ENCODE data around the gene CP. TPM values are rescaled to one million over a fixed set of nuclear protein-coding genes. Genes with fewer than 3 reads are reported as not detected.

CP gene
- total RNA-seq: 17.2 and 63.3 TPM in 2 replicates

DNA sequence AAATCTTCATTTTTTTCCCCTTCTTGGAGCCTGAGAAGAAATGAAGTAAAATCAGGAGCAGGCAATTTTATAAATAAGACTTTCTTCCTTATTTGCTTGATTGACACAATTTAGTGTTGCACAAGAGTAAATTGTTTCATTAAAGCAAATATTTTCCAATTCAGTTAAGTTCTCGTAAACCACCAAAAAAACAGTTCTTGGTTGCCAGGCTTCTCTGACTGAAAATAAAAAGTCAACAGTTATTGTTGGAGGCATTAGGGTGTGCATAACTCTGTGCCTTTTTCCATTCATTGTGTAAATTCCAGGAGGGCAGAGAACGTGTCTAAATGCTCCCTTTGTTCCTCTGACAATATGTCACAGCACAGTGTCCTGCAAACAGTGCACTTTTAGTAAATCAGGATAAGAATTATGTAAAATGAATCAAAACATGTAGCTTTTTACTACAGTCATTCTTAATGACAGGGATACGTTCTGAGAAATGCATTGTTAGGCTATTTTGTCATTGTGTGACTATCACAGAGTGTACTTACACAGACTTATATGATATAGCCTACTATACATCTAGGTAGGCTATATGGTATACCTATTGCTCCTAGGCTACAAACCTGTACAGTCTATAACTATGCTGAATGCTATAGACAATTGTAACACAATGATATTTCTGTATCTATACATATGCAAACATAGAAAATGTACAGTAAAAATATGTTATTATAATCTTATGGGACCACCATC lies at the start of gene CP:
CP (minus strand) TSS at position 47 of the 735 bp plus-strand sequence; CDS start at position 10, 37 bp downstream.

DNA sequence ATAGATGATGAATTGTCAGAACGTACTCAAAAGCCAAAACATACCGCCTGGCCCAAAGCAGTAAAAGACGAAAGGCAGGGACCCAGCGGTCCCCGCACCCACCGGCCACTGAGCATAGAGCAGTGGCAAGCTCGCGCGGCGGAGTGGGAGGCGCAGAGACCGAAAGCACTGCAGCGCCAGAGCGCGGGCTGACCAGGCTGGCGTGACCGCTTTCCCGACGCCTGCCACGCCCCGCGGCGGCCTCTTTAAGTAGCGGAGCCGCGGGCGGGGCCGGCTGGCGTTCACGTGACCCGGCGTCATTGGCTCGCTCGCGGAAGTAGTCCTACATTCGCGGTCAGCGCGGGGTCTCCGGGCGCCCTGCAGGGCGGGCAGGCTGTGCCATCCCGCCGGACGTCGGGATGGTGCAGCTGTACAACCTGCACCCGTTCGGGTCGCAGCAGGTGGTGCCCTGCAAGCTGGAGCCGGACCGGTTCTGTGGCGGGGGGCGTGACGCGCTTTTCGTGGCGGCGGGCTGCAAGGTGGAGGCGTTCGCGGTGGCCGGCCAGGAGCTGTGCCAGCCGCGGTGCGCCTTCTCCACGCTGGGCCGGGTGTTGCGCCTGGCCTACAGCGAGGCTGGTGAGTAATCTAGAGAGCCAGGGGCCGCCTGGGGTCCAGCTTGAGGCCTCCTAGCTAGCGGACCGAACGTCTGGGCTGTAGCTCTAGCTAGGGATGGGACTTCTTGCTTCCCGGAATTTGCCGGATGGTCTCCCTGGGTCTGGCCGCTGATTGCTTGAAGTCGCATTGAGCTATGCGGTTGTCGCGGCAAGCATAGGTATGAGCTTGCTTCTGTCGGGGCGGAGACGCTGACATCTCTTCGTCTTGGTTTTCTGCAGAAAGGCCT lies 92.1 kb downstream of the CP start, which contains the start of gene HPS3:
HPS3 (plus strand) TSS at position 313 of the 880 bp plus-strand sequence; CDS start at position 399, 86 bp downstream.

Other genes with a start within 250 kb of the CP start
- gene GYG1, start 230.3 kb downstream of the CP start, total RNA-seq: 37.5 and 49.7 TPM in 2 replicates
- gene HLTF, start 135.3 kb downstream of the CP start, total RNA-seq: 57.0 and 70.8 TPM in 2 replicates
- 25.9 and 28.7 TPM in 2 replicates for gene HPS3, start 92.2 kb downstream of the CP start, total RNA-seq
- 2.7 and 3.4 TPM in 2 replicates for gene TM4SF18, start 111.8 kb upstream of the CP start, total RNA-seq
- 1,887 and 2,041 TPM in 2 replicates for gene TM4SF1, start 155.8 kb upstream of the CP start, total RNA-seq